GM12874 (cell line): ENCODE measurements around the gene GABBR2.

Experiments used
- CTCF ChIP-seq: IDR thresholded peaks from 2 replicates; pipeline ENCODE4 v1.5.1; 2011; ENCODE audit warnings: low read depth, mild to moderate bottlenecking, control low read depth, low read length, moderate library complexity; ENCODE audit not compliant: insufficient read depth

The GABBR2 gene

DNA sequence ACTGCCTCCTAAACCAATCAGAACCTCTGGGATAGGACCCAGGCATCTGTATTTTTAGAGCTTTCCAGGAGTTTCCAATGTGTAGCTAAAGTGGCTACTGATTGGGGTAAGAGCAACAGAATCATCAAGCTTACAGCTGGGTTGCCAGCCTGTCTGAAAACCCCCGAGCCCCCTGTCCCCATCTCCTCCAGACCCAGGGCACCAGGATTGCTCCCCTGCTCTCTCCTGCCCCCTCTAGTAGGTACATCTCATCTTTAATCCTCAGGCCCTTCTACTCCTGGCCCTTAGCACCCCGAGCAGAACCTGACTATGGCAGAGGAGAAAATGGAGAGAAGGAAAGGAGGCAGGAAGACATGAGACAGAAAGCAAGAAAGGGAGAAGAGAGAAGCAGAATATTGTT is 204.9 kb downstream of the GABBR2 start:
- no peak for TF ChIP-seq CTCF

DNA sequence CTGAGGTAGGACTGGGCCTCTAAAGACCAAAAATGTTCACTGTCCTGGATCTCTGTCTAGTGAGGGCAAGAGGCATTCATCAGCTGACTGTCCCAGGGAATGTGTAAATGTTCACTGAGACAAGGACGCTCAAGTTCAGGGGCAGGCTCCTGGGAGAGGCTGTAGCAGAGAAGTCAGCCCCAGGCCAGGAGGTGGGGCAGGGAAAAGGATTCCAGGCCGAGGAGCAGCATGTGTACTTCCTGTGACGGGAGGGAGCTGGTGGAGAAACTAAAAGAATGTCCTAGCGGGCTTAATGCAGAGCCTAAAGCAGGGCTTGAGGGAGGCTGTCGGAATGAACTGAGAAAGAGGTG is 205.8 kb downstream of the GABBR2 start:
- TF ChIP-seq CTCF: no peak

GRCh38 chr9:98502311-98502975 is 206.3 kb downstream of the GABBR2 start:
- TF ChIP-seq CTCF: no peak

DNA sequence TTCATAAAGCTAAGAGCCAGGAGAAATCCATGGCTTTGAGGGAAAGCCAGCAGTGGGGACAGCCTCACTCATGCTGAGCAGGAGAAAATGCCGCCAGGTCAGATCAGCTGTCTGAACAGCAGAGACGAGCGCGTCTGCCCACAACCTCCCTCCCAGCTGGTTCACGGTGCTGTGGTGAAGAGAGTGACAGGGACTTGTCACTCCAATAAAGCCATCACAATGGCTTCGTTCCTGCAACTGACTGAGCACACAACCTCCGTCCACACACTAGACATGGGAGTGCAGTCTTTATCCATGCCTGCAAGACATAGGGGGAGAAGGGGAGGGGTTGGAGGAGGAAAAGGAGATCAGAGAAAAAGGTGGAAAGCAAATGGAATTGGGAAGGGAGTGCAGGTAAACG is 206.9 kb downstream of the GABBR2 start:
- TF ChIP-seq CTCF: no peak

DNA sequence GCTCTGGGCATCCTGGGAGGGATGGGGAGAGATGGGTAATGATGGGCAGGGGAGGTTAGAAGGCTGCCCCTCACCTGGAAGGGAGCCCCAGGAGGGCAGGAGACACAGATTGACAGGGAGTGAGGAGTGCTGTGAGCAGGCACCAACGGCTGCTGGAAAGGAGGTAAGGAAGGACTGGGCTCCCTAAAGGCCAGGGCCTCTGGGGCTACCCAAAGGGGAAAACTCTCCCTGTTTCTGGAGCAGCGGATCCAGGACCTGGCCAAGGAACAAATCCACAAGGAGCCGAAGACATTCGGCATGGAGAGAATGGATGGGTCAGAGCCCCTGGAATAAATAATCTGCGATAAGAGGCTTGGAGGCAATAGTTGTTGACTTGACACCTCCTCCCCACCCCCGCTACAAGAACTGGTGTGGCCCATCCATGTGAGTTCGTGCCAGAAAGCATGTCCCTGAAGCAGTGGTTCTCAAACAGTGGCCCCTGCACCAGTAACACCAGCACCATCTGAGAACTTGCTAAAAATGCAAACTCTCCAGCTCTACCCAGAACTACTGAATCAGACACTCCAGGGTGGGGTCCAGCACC is 208.3 kb downstream of the GABBR2 start:
- no peak for TF ChIP-seq CTCF

DNA sequence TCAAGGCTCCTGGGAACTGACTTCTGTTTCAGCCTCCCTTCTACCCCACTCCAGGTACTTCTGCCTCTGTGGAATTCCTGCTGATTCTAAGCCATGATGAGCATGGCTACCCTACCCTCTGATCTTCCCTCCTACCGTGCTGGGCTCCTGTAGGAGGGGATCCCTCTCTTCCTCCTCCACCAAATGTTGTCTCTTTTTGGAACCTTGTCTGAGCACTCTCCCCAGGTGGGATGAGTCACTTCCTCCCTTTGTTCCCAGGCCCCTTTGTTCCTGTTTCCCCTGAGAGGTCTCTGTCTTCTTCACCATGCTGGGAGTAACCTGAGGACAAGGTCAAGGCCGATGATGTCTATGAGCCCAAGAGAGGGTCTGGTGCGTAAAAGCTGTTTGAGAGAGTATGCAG is 213.2 kb downstream of the GABBR2 start:
- TF ChIP-seq CTCF: no peak

DNA sequence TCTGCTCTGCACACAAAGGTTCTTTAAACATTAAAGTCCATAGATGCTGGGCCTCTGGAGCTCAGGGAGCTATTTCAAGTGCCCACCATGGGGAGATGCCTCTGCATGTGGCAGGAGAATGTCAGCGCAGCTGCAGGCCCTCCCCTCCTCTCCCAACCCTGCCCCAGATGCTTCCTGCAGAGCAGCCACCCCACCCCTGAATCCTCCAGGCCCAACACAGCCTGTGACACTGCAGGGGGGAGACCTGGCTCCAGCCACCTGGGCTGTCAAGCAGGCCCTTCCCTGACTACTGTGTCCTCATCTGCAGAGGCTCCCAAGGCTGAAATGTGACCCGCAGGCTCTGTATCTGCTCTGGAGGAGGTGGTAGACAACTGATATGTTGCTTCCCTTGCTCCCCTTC is 213.9 kb downstream of the GABBR2 start:
- no peak for TF ChIP-seq CTCF

DNA sequence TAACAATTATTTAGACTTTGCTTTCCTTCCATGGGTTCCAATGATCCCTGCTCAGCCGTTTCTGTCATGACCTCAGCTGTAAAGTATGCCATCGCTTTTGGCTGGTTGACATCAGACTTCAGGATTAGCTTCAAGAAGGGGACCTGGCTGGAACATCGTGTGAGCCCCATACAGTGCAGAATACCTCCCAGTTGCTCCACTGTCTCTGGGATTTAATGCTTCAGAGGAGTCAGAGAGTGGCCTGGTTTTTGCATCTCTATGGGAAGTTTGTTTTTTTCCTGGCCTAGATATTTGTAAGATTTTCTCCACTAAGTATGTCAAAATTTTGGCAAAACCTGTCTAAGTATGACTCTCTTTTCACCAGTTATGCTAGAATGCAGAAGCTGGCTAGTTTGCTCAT is 216.9 kb downstream of the GABBR2 start:
- TF ChIP-seq CTCF: no peak
